ENCODE measurements around the gene CDAN1.
"Not testable (repeated sequence)": the region's sequence is repeated elsewhere in the genome, so short reads cannot be mapped to it uniquely, and the experiment has no call there.

Gene CDAN1

DNA sequence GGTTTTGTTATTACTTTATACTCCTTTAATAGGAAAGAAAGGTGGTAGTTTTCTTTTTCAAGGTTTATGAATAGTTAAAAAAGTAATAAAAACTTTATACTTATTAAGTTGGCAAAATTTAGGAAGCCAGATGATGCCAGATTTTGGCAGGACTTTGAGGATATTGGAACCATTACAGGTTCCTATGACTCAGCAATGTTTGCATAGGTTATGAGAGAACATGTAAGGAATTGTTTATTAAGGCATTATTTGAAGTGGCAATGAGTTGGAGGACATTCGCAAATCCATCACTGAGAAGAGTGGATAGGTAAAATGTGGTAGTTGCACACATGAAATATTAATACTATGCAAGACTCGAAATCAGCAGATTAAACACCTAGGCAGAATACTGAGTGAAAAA lies 29.9 kb downstream of the CDAN1 start:
- DNase-seq = no peak

DNA sequence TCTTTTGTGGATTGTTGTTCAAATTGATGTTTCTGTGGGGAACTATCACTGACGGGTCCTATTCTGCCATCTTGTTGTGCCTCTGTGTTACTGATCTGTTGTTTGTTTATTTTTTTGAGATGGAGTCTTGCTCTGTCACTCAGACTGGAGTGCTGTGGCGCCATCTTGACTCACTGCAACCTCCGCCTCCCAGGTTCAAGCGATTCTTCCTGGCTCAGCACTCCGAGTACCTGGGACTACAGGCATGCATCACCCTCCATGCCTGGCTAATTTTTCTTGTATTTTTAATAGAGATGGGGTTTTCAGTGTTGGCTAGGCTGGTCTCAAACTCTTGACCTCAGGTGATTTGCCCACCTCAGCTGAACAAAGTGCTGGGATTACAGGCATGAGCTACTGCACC lies 31.6 kb downstream of the CDAN1 start:
- DNase-seq = no peak

DNA sequence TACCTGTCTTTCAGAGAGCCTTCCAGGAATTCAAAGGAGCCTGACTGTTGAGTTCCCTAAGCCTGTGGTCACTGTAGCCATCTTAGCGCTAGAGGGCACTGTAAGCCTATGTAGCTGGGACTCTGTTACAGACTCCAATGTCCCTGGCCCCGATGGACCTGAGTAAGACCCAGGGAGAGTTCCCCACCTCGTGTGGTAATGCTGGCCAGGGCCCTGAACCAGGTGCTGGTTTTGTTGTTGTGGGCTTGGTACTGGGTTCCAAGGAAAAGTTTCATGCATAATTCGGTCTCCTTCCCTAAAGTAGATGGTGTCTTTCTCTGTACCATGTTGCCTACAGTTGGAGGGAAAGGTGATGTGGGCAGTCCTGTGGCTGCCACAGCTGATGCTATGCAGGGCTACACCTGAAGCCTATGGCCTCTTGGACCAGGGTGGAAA lies 32.4 kb downstream of the CDAN1 start:
- DNase-seq = peak; percentile 58

DNA sequence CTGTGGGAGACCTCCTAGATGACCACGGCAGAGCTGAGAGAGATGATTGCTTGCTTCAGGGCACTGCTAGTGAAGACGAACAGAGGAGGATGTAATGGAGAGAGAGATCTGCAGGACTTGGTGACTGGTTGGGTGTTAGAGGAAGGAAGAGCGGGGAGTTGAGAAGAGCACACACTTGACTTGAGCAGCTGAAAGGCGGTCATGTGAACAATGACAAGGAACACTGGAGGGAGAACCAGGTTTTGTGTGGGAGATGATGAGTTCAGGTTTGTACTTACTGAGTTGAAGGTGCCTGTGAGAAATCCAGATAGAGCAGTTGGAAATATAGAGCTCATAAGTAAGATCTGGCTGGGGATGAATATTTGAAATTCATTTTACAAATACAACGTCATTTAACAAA lies 40.3 kb downstream of the CDAN1 start:
- no peak for DNase-seq

DNA sequence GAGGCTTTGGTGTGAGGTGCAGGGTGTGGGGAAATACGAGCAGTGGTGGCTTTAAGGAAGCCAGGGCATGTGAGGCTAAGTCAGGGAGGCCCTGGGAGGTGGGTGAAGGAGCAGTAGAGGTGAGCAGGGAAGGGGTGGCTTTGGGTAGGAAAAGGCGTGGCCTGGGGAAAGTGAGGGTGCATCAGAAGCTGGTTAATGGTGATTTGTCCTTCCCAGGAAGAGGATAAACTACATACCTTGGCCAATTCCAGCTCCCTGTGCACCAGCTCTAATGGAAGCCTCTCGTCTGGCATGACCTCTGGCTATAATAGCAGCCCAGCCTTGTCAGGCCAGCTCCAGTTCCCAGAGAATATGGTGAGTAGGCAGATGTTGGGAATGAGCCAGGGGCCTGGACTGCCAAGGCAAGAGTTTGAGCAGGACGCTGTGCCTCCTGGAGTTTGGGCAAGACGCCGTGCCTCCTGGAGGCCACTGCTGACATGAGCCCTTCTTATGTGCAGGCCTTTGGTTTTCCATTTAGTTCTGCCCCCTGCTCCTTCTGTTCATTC lies 41.3 kb downstream of the CDAN1 start:
- DNase-seq = no peak

DNA sequence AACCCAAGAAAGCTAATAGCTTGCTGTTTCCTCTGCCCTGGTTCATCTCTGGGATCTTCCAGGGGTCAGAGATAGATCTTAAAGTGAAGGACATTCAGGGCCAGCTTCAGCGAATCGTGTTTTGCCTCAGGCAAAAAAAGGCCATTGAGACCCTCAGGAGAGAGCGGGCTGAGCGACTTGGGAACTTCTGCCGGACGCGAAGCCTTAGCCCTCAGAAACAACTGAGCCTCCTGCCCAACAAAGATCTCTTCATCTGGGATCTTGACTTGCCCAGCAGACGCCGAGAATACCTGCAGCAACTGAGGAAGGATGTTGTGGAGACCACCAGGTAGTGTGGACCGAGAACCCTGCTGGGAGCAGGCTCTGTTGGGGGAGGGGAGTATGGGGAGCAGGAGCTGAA lies 42.5 kb downstream of the CDAN1 start:
- DNase-seq = no peak

DNA sequence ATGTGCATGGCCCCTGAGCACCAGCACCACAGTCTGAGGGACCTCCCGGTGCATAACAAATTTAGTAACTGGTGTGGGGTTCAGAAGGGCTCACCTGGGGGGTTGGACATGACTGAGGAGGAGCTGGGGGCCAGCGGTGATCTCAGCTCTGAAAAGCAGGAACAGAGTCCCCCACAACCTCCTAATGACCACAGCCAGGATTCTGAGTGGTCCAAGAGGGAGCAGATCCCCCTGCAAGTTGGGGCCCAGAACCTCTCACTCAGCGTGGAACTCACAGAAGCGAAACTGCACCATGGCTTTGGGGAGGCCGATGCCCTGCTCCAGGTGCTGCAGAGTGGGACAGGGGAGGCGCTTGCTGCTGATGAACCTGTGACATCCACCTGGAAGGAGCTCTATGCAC lies 43.0 kb downstream of the CDAN1 start:
- no peak for DNase-seq

DNA sequence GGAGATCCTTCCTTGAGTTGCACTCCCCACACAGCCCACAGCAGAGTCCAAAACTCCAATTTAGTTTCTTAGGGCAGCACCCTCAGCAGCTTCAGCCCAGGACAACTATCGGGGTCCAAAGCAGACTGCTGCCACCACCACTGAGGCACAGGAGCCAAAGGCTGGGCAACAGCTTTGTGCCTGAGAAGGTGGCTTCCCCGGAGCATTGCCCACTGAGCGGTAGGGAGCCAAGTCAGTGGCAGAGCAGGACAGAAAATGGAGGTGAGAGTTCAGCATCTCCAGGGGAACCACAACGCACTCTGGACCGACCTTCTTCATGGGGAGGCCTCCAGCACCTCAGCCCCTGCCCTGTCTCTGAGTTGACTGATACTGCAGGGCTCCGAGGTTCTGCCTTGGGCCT lies 43.4 kb downstream of the CDAN1 start:
- no peak for DNase-seq

DNA sequence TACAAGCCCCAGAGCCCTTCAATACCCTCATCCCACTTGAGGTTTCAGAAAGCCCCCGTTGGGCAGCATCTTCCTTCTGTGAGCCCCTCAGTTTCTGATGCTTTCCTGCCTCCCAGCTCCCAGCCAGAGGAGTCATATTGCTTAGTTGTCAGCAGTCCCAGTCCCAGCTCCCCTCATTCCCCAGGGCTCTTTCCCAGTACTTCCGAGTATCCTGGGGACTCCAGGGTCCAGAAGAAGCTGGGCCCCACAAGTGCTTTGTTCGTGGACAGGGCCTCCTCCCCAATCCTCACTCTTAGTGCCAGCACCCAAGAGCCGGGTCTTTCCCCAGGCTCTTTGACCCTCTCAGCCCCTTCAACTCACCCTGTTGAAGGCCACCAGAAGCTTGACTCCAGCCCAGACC lies 43.9 kb downstream of the CDAN1 start:
- DNase-seq = no peak

DNA sequence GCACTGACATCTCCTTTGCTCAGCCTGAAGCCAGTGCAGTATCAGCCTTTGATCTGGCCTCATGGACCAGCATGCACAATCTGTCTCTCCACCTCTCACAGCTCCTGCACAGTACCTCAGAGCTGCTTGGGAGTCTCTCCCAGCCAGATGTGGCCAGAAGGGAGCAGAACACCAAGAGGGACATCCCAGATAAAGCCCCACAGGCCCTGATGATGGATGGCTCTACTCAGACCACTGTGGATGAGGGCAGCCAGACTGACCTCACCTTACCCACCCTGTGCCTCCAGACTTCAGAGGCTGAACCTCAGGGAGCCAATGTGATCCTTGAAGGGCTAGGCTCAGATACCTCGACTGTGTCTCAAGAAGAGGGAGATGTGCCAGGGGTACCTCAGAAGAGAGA lies 44.4 kb downstream of the CDAN1 start:
- no peak for DNase-seq

DNA sequence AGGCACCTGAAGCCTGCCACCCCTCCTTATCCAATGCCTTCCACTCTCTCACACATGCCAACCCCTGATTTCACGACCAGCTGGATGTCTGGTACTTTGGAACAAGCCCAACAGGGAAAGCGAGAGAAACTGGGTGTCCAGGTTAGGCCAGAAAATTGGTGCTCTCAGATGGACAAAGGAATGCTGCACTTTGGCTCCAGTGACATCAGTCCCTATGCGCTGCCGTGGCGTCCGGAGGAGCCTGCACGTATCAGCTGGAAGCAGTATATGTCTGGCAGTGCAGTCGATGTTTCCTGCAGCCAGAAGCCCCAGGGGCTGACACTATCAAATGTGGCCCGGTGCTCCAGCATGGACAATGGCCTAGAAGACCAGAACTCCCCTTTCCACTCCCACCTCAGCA lies 45.2 kb downstream of the CDAN1 start:
- no peak for DNase-seq

DNA sequence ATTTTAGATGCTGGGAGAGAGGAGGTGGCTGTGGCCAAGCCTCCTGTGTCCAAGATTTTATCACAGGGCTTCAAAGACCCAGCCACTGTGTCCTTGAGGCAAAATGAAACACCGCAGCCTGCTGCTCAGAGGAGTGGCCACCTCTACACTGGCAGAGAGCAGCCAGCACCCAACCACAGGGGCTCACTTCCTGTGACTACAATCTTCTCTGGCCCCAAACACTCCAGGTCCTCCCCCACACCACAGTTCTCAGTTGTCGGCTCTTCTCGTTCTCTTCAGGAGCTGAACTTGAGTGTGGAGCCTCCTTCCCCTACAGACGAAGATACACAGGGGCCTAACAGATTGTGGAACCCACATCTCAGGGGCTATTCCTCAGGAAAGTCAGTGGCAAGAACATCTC lies 45.6 kb downstream of the CDAN1 start:
- no peak for DNase-seq

DNA sequence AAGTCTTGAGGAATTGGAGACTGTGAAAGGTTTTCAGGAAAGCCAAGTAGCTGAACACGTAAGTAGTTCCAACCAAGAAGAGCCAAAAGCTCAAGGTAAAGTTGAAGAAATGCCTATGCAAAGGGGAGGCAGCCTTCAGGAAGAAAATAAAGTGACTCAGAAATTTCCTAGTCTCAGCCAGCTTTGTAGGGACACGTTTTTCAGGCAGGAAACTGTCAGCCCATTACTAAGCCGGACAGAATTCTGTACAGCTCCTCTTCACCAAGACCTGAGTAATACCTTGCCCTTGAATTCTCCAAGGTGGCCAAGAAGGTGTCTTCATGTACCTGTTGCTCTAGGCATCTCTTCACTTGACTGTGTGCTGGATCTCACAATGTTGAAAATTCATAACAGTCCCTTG lies 48.6 kb downstream of the CDAN1 start:
- no peak for DNase-seq

DNA sequence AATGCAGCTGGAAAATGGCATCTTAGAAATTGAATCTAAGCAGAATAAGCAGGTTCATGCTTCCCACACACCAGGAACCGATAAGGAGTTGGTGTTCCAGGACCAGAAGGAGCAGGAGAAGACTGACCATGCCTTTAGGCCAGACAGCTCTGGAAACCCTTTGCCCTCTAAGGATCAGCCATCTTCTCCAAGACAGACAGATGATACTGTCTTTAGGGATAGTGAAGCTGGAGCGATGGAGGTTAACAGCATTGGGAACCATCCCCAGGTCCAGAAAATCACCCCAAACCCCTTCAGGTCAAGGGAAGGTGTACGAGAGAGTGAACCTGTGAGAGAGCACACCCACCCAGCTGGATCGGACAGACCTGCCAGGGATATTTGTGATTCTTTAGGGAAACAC lies 49.2 kb downstream of the CDAN1 start:
- DNase-seq = no peak

DNA sequence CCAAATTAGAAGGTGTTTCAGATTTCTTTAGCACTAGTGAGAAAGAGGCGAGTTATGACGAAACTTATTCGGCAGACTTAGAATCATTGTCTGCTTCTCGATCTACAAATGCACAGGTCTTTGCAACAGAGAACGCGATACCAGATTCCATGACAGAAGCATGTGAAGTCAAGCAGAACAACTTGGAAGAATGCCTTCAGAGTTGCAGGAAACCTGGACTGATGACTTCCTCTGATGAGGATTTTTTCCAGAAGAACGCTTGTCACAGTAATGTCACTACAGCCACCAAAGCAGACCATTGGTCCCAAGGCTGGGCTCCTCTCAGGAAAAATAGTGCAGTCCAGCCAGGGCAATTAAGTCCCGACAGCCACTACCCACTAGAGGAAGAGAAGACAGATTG lies 50.6 kb downstream of the CDAN1 start:
- DNase-seq = no peak

DNA sequence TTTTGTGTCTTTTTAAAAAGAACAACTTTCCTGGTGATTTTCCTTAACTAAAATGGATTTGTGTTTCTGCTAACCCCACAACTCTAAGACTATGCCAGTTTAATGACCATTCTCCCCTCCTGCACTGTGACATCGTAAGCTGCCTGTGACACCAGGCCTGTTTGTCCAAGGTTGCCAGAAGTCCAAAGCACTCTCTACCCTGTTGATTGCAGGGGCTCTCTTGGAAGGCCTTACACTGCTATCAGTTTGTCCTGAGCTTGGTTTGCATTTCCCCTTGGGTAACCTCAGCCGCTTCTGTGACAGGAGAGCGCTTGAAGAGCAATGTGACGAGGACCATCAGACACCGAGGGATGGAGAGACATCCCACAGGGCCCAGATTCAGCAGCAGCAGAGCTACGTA lies 55.8 kb downstream of the CDAN1 start:
- DNase-seq = no peak

DNA sequence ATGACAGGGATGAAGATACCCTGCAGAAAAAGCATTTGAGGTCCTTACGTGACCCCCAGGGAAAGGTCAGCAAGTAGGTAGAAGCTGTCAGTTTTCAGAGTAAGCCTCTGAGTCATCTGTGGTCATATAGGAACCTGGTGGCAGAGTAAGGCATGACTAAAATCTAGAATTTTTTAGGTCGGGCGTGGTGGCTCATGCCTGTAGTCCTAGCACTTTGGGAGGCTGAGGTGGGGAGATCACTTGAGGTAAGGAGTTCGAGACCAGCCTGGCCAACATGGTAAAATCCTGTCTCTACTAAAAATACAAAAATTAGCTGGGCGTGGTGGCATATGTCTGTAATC lies 56.8 kb downstream of the CDAN1 start:
- not testable (repeated sequence) for DNase-seq

DNA sequence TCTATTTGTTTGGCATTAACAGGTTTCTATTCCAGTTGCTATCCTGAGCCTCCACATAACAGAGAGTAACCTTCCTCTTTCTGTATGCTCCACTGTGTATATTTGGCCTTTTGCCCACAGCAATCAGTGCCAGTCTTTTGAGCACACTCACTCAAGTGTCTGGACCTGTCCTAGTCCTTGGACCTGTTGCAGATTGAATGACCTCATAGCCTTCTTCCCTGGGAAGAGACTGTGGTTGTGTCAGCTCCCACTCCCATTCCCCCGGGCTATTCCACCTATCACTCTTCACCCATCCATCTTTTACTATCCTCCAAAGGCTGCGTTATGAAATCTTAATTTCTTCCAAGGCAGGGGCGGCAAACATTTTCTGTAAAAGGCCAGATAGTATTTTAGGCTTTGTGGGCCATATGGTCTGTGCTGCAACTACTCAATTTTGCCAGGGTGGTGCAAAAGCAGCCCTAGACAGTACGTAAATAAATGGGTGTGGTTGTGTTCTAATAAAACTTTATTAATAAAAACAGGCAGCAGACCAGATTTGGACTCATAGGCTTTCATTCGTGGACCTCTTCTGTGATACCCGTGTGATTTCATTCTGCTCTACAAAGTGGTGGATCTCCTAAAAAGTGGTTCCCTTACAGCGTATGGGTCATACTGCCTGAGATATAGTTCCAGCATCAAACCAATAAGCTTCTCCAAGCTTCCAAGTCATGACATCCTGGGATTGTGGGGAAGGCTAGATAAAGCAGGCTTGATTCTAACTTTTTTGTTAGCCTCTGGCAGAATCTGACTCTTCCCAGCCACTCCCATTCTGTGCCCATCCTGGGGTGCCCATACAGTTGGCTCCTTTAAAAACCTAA lies 57.4 kb downstream of the CDAN1 start:
- no peak for DNase-seq

DNA sequence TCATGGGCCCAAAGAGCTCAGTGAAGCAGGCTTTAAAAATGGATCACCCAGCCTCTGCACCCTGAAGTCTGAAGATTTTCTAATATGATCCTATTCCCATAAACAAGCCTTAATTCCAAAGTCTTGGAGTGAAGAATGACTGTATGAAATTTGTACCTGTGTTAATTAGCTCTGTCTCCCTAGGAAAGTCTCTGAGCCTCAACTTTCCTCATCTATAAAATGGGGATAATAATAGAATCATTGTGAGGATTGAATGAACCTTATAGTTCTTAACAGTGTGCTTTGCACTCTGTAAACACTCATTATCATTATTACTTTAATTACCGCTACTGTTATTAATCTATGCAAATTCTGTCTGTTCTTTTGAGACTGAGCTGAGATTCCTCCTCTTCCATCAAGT lies 61.9 kb downstream of the CDAN1 start:
- DNase-seq = no peak

DNA sequence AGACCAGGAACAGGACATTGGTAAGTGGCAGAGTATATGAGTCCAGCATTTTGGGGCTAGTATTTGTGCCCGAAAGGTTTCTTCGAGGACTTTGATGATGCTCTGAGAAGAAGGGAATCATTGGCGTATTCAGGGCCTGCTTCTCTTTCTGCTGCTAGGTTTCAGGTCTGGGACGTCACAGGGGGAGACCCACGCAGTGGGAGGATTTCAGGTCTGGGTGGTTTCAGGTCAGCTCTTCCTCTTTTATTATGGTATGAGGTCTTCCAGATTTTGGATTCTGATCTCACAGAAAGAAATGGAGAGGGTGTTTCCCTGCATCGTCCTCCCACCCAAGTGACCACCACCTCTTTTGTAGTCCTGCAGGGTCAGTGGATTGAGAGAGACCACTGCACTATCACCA lies 62.5 kb downstream of the CDAN1 start:
- DNase-seq = no peak

Data from activated naive CD4-positive, alpha-beta T cell treated with anti-CD3 and anti-CD28 coated beads, Interleukin-2, amount 50 U/mL, for 16 hours (primary cell).